GM19397 (cell line): ENCODE results near the gene CHD5.

Source experiments
- ATAC-seq: cut with Tn5 transposase; IDR thresholded peaks from one replicate; pipeline ENCODE4 v1.9.1; 2021; ENCODE audit warnings: mild to moderate bottlenecking, moderate library complexity; ENCODE audit not compliant: unreplicated experiment

The CHD5 gene

GRCh38 chr1:6101826-6102531 is 78.1 kb downstream of the CHD5 start:
- ATAC-seq: no peak

DNA sequence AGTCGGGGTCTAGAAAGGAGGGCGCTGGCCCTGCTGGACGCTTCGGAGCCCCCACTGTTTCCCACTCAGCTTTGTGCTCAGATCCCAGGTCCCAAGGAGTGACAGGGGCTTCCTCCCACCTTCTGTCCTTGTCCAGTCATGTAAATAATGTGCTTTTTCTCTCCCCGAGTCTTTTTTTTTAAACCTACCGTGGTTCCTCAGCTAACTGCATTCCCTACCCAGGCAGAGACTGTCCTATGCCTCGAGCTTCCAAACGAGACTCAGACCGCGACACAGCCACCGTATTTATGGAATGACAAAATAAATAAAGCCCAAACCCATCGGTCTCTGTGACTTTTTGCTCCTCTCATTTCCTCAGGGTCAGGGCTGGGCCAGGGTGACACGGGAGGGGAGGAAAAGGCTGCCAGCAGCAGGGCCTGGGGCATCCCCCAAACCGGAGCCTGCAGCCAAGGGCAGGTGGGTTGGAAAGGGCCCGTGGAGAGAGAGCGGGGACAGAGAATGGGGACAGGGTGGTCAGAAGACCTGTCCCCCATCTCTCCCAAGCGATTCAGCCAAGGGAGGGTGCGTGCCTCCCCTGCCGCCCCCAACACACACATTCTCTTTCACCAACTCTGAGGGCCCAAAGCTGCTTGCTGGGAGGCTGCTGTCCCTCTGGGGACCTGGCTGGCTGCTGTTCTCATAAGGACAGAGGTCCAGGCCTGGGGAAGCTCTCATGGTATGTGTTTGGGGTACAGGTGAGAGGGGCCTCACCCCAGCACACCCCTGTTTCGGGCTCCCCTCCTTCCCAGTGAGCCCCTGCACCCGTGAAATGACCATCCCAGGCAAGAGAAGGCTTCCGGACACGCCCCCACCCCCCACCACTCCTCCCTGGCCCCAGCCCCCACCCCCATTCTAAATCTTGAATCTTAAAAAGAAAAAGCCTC is 79.0 kb downstream of the CHD5 start:
- no peak for ATAC-seq

- ATAC-seq: no peak
These were observed 80.0 kb downstream of the CHD5 start for GRCh38 chr1:6099787-6100765.

GRCh38 chr1:6099297-6099696 is 80.8 kb downstream of the CHD5 start:
- ATAC-seq: no peak

DNA sequence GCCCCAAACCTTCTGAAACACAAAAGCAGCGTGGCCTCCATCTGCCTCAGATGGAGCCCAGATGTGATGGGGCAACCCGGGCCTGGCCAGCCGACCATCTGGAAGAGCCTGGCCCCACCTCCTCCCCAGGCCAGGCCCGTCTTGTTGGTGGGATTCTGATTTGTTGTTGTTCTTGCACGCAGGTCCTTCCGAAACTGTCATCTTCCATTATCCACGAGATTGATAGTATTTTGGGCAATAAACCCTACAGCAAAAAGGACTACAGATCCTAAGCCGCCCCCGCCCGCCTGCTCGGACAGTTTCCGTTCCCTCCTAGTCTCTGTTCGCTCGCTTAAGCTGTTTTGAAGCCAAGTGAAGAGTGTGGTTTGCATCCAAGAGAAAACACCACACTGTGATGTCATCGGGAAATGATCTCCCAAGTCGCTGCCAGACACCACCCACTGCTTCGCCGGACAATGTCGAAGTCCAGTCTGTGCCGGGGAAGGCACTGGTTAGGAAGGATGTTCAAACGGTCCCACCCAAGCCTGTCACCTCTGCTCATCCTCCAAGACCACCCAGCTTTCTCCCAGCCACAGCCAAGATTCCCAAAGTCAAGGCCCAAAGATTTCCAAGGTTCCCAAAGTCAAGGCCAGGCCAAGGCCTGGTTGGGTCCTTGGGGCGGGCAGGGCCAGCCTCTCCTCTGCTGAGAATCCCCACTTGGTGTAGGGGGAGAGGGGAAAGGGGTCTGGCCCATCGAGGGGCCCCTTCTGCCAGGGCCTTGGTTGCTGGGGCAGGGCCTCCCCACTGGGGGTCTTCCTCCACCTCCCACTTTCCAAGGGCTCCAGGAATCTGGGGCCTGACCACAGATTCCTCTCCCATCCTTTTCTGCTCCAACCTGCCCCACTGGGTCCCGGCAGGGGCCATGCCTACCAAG is 81.6 kb downstream of the CHD5 start:
- ATAC-seq: no peak

- no peak for ATAC-seq
These were observed 82.3 kb downstream of the CHD5 start for GRCh38 chr1:6097824-6098223.

GRCh38 chr1:6097117-6097595 is 83.0 kb downstream of the CHD5 start:
- ATAC-seq: no peak

DNA sequence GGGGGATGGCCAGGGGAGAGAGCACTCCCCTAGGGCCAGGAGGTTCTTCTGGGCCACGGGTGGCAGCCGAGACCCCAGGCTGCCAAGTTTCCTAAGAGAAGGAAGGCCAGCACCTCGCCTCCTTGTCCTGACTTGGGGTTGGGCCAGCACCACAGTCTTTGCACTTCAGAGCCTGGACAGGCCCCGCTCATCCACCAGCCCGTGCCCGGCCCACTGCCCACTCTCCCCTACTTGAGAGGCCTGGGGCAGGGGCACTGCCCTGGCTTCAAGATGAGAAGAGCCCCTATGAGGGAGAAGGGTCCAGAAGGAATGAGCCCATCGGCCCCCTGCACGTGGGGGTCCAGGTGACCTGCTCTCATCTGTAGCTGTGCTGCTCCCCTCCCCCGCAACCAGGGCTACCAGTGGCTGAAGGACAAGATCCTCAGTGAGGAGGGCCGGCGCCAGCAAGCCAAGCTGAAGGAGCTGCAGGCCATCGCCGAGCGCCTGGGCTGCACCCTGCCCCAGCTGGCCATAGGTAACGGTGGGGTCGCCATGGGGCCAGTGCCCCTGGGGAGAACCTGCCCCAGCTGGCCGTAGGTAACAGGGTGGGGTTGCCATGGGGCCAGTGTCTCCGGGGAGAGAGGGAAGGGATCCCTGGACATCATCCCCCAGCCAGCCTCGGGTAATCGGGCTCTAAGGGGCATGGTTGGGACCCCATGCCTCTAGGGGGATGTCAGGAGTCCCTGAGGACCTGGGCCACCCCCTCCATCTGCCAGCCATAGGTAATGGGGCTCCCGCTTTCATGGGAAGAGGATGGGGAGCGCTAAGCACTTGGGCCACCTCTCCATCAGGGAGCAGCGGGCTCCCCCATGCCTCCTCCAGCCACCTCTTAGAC is 83.6 kb downstream of the CHD5 start:
- no peak for ATAC-seq

- ATAC-seq: no peak
These were observed 84.4 kb downstream of the CHD5 start for GRCh38 chr1:6095511-6096242.

DNA sequence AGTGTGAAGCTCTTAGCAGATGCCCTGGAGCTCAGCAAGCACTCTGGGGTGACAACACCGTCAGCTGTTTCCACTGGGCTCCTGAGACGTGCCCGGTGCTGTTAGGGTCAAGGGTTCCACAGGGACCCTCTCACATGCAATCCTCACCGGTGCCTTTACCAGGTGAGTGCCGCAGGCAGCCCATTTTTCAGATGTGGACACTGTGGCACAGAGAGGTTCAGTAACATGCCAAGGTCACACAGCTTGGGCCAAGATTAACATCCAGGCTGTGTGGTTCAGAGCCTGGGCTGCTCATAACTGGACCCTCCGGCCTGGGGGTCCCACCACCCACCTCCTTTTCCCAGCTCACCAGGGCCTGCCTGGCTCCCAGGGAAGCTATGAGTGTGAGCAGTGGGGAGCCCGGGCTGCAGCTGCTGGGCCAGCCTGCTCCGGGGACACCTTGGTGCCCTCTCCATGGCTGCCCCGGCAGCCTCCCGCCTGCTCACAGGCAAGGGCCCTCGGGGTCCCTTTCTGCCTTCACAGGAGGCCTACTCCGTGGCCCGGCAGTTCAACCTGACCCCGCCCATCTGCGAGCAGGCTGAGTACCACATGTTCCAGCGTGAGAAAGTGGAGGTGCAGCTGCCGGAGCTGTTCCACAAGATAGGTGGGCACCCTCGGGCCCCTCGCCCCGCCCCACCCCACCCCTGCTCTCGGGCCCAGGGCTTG is 85.2 kb downstream of the CHD5 start:
- ATAC-seq: no peak

DNA sequence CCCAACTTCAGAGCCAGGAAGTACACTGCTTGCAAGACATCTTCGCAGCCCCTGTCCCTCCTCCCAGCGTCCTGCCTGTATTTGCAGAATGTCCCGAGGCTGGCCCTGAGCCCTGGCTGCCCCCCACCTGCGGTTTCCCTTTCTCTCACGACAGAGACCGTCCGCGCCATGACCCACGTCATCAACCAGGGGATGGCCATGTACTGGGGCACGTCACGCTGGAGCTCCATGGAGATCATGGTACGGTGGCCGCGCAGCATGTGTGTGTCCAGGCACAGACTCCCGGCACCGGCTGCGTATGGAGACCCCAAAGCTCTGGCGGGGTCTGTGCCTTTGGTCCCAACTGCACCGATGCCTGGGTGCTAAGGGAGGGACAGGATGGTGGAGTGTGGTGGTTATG is 85.9 kb downstream of the CHD5 start:
- ATAC-seq: no peak

GRCh38 chr1:6093611-6094010 is 86.5 kb downstream of the CHD5 start:
- no peak for ATAC-seq

DNA sequence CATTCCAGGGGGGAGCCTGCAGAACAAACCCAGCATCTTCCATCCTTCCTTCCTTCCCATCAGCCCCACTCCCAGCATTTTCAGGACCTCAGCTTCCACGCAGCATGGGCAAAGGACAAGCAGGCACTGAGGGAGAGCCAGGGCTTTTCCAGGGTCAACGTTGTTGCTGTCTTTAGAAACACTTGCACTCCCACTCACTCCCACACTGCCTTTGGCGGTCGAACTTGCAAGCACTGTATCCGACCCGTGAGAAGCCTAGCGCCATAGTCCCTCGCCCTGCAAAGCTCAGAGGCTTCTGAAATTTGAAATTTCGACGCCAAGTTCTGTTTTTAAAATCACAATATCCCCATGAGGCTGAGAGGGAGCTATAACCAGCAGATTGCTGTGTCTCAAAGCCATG is 87.0 kb downstream of the CHD5 start:
- ATAC-seq: no peak

DNA sequence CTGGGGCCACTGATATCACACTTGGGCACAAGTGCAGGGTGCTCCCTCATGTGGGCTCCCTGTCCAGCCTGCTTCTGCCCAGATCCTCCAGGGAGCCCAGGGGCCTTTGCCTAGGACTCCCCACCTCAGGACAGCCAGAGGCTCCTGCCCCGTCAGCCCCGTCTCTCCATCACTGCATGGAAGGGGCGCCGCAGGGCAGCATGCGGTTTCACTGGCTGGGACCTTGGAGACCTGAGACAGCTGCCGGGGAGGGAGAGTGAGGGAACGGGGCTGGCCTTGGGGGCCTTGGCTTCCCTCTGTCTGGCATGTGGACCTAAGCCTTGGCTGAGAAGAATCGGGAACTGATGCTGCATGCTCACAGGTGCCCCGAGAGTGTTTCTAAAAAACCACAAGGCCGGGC is 87.9 kb downstream of the CHD5 start:
- ATAC-seq: no peak

GRCh38 chr1:6091823-6092109 is 88.4 kb downstream of the CHD5 start:
- no peak for ATAC-seq

GRCh38 chr1:6090996-6091822 is 88.9 kb downstream of the CHD5 start:
- ATAC-seq: no peak

GRCh38 chr1:6090288-6090687 is 89.8 kb downstream of the CHD5 start:
- ATAC-seq: no peak
